SU-DHL-6 (cell line): ENCODE results near the gene OR10C1.

ENCODE experiments used
- CTCF ChIP-seq: fragments of 200-600 bp; sonication (generic); IDR thresholded peaks from one replicate; pipeline ENCODE4 v1.5.1; 2017; ENCODE audit warnings: antibody characterized with exemption, mild to moderate bottlenecking, low read length, moderate library complexity; ENCODE audit not compliant: insufficient read depth, poor library complexity, severe bottlenecking
- EZH2phosphoT487 ChIP-seq: fragments of 200-600 bp; sonication (generic), shearing (Covaris generic); conservative IDR thresholded peaks from 2 replicates; pipeline ENCODE4 v1.6.1; 2018; ENCODE audit warnings: mild to moderate bottlenecking, antibody characterized with exemption, low read length, moderate library complexity, mixed read lengths

GRCh38 chr6:29465801-29466200 lies 26.7 kb downstream of the OR10C1 start:
- TF ChIP-seq CTCF (no peak), EZH2phosphoT487 (no peak)
